Inflammatory macrophage treated with lipopolysaccharide for 4 hours (primary cell): ENCODE data around the gene OTOP1.
"Not testable (repeated sequence)": the region's sequence is repeated elsewhere in the genome, so short reads cannot be mapped to it uniquely, and the experiment has no call there.

ENCODE experiments used
- DNase-seq: peaks from one replicate; pipeline ENCODE4 v3.0.0-alpha.2; 2020

OTOP1 gene

GRCh38 chr4:4160956-4161665 is 65.6 kb downstream of the OTOP1 start:
- not testable (repeated sequence) for DNase-seq

DNA sequence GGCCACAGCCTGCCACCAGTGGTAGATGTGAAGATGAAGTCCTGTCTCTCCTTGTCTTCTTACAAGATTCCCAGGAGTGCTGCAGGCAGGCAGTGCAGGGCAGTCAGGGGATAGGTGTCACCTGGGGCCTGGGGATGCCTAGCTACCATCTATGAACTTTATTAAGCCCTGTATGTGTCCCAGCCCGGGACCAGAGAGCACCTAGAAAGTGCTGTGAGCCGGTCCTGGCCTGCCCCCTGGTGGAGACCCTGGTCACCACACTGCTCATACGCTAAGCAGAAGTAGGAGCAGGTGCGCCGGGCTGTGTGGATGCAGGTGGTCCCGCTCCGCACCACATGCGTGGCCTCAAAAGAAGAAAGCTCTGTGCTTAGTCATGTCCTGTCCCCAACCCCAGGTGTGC is 81.1 kb downstream of the OTOP1 start:
- peak; percentile 0 for DNase-seq

GRCh38 chr4:4143376-4143775 is 83.4 kb downstream of the OTOP1 start:
- not testable (repeated sequence) for DNase-seq

GRCh38 chr4:4142679-4143078 is 84.0 kb downstream of the OTOP1 start:
- DNase-seq = not testable (repeated sequence)

GRCh38 chr4:4141186-4141585 is 85.5 kb downstream of the OTOP1 start:
- DNase-seq = not testable (repeated sequence)
